GM06990 (cell line): Measurements from ENCODE around the gene DHX36.

ENCODE experiments used
- DNase-seq: peaks from one replicate; pipeline ENCODE4 v3.0.0-alpha.2; 2011; ENCODE audit not compliant: insufficient read length; ENCODE audit errors: extremely low read depth
- H3K27me3 ChIP-seq: replicated peaks from 2 replicates; pipeline ENCODE4 v1.6.0; 2011; ENCODE audit warnings: low read length; ENCODE audit not compliant: control insufficient read depth, insufficient read depth
- H3K36me3 ChIP-seq: 2 replicates; pipeline ENCODE4 v1.5.1; 2011; ENCODE audit warnings: low read length; ENCODE audit not compliant: control insufficient read depth, insufficient read depth
- H3K4me3 ChIP-seq: replicated peaks from 2 replicates; pipeline ENCODE4 v1.5.1; 2011; ENCODE audit warnings: low read depth, mild to moderate bottlenecking, control low read depth, low read length
- CTCF ChIP-seq: IDR thresholded peaks from 2 replicates; pipeline ENCODE4 v1.5.1; 2011; ENCODE audit warnings: low read length, control low read depth, mild to moderate bottlenecking, inconsistent platforms; ENCODE audit not compliant: insufficient read depth, poor library complexity, severe bottlenecking

The DHX36 gene

DNA sequence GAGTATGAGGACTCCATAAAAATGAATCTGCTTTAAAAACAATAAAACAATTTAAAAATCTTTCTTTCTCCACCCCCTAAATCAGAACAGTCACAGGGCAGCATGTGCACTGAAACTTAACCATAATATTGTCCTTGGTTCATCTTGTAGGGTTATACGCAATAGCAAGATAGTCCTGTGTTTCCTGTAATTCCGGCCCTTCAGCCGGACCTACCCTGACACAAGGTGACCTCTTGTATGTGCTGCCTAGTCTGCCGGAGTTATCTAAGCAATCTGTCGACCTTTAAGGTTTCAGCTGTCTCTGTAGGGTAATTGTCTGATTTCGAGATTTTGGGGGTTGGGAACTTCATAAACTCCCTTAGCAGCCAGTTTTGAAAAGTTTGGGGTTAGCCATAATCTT lies 99.9 kb downstream of the DHX36 start:
- DNase-seq, result no peak
- Histone ChIP-seq H3K36me3 (no peaks in the 10 kb centered on the region), H3K4me3 (no peak overlapping the region), H3K27me3 (no peaks in the 10 kb centered on the region)
- TF ChIP-seq CTCF, result no peak

GRCh38 chr3:154223519-154223918 lies 100.8 kb downstream of the DHX36 start:
- no peak for DNase-seq
- no peaks in the 10 kb centered on the region for H3K27me3 ChIP-seq
- H3K4me3 ChIP-seq, result no peak overlapping the region
- TF ChIP-seq CTCF, result no peak
- no peaks in the 10 kb centered on the region for H3K36me3 ChIP-seq
